Dermis microvascular lymphatic vessel endothelial cell (primary cell): Measurements from ENCODE around the gene MEAF6. TPM values are rescaled to one million over a fixed set of nuclear protein-coding genes. Genes with fewer than 3 reads are reported as not detected.

ENCODE experiments used
- DNase-seq, 2 donors: peaks; one replicate each; pipeline versions ENCODE4 v3.0.0 to v3.0.0-alpha.2; 2010; ENCODE audit warnings: low read depth in 2 of 2
- total RNA-seq: library from RNA; depleted of rRNA; stranded (reverse); fragments of >200 nt; gene quantifications from 2 replicates; pipeline ENCODE4 v1.2.1, GENCODE V29; 2014

MEAF6 gene
- total RNA-seq, 1 donor from 2014 or later = 34.1 TPM

- no peak for DNase-seq
These were observed 67.7 kb downstream of the MEAF6 start for GRCh38 chr1:37446874-37447273.

DNA sequence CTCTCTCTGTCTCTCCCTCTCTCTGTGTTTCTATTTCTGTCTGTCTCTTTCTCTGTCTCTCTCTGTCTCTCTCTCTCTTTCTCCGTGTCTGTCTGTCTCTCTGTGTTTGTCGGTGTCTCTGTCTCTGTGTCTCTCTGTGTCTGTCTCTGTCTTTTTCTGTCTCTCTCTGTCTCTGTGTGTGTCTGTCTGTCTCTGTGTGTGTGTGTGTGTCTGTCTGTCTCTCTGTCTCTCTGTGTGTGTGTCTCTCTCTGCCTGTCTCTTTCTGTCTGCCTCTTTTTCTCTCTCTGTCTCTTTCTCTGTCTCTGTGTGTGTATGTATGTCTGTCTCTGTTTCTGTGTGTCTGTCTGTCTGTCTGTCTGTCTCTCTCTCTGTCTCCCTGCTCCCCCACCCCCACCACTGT is 71.9 kb downstream of the MEAF6 start:
- DNase-seq = no peak

Other genes starting within 250 kb of the MEAF6 start
- 1.9 and 2.3 TPM in 2 replicates for gene ZC3H12A, start 40.2 kb downstream of the MEAF6 start, total RNA-seq
- 10.1 and 16.2 TPM in 2 replicates for gene SNIP1, start 39.5 kb upstream of the MEAF6 start, total RNA-seq
- 0.26 and 0.51 TPM in 2 replicates for gene DNALI1, start 42.2 kb upstream of the MEAF6 start, total RNA-seq
- 50.6 and 61.4 TPM in 2 replicates for gene GNL2, start 81.2 kb upstream of the MEAF6 start, total RNA-seq
- gene RSPO1, start 120.1 kb upstream of the MEAF6 start, total RNA-seq = not detected in 2 replicates
- gene CDCA8, start 177.8 kb upstream of the MEAF6 start, total RNA-seq = 3.0 and 8.1 TPM in 2 replicates